GM21717 (cell line): Measurements from ENCODE around the gene LMF1.

Experiments used
- ATAC-seq: cut with Tn5 transposase; IDR thresholded peaks from one replicate; pipeline ENCODE4 v1.9.1; 2021; ENCODE audit warnings: mild to moderate bottlenecking, moderate library complexity; ENCODE audit not compliant: unreplicated experiment

The LMF1 gene

GRCh38 chr16:1003391-1004347, 32.9 kb upstream of the LMF1 start:
- ATAC-seq = no peak

GRCh38 chr16:1002399-1003166, 31.8 kb upstream of the LMF1 start:
- no peak for ATAC-seq

GRCh38 chr16:1001096-1001495, 30.3 kb upstream of the LMF1 start:
- no peak for ATAC-seq

- no peak for ATAC-seq
These were observed 29.8 kb upstream of the LMF1 start for GRCh38 chr16:1000608-1001007.

GRCh38 chr16:999677-1000076, 28.9 kb upstream of the LMF1 start:
- no peak for ATAC-seq

GRCh38 chr16:998615-999014, 27.8 kb upstream of the LMF1 start:
- no peak for ATAC-seq

- no peak for ATAC-seq
These were observed 27.4 kb upstream of the LMF1 start for GRCh38 chr16:998211-998610.

- no peak for ATAC-seq
These were observed 26.8 kb upstream of the LMF1 start for GRCh38 chr16:997440-998051.

GRCh38 chr16:996681-997080, 25.9 kb upstream of the LMF1 start:
- no peak for ATAC-seq

- no peak for ATAC-seq
These were observed 25.0 kb upstream of the LMF1 start for GRCh38 chr16:995783-996182.

- no peak for ATAC-seq
These were observed 24.3 kb upstream of the LMF1 start for GRCh38 chr16:995087-995486.

GRCh38 chr16:993731-994130, 22.9 kb upstream of the LMF1 start:
- no peak for ATAC-seq

GRCh38 chr16:991773-992172, 21.0 kb upstream of the LMF1 start:
- ATAC-seq = no peak

- no peak for ATAC-seq
These were observed 20.6 kb upstream of the LMF1 start for GRCh38 chr16:991345-991744.

- no peak for ATAC-seq
These were observed 19.9 kb upstream of the LMF1 start for GRCh38 chr16:990516-991291.

- ATAC-seq = no peak
These were observed 18.6 kb upstream of the LMF1 start for GRCh38 chr16:989354-989814.

- no peak for ATAC-seq
These were observed 17.9 kb upstream of the LMF1 start for GRCh38 chr16:988471-989353.

GRCh38 chr16:987906-988305, 17.1 kb upstream of the LMF1 start:
- no peak for ATAC-seq

- no peak for ATAC-seq
These were observed 16.3 kb upstream of the LMF1 start for GRCh38 chr16:986925-987582.
